Endothelial cell of hepatic sinusoid (primary cell): ENCODE data around the gene ZNF444.

ENCODE experiments used
- in situ Hi-C: cut with HindIII; loops from 2 replicates; pipeline ENCODE4 v1.10.0; 2017; ENCODE audit warnings: low sequenced_read_pairs

ZNF444 gene

GRCh38 chr19:56106397-56106849, 34.7 kb upstream of the ZNF444 start:
- in situ Hi-C loops: no loop called here

GRCh38 chr19:56106993-56107392, 34.1 kb upstream of the ZNF444 start:
- in situ Hi-C loops: no loop called here

DNA sequence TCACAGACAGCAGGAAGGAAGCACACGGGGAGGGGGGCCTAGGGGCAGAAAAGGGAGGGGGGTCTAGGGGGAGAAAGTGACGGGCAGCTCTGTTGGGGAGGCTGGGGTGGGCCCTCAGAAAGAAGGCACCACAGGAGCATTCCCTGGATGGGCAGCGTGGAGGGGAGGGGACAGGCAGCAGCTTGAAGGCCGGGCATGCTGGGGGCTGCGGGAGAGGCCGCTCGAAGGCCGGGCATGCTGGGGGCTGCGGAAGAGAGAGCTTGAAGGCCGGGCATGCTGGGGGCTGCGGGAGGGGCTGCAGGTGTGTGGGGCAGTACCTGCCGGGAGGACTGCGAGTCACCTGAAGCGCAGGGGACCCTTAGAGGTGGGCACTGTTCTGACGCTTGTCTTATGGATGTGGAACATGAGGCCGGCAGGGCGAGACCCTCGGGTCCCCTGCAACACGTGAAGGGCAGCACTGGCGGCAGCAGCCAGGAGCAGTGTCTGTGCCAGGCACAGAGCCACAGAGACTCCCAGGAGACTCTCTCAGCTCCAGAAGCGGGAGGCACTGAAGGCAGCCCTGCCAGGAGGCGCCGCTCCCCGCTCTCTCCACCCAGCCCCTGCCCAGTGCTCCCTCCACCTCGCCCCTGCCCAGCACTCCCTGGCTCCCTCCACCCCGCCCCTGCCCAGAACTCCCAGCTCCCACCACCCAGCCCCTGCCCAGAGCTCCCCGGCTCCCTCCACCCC, 33.3 kb upstream of the ZNF444 start:
- in situ Hi-C loops: no loop called here

- in situ Hi-C loops: no loop called here
Observed at GRCh38 chr19:56108447-56109195, 32.5 kb upstream of the ZNF444 start.

DNA sequence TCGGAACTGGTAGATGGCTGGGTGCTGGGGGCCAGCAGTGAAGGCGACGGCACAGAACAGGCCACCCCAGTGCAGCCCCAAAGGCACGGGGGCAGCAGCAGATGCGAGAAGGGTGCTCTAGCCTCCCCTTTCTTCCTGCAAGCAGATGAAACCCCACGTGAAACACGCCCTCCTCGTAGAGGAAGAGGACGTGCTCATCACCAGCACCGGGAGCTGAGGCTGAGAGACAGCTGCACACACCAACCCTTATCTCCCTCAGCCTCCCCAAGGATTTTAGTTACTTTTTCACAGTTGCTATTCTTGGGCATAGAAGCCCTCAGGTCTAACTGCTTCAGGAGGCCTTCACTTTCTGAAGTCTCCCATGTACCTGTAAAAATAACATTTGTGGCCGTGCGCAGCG, 31.9 kb upstream of the ZNF444 start:
- in situ Hi-C loops: no loop called here

GRCh38 chr19:56110515-56111448, 30.3 kb upstream of the ZNF444 start:
- in situ Hi-C loops: no loop called here

DNA sequence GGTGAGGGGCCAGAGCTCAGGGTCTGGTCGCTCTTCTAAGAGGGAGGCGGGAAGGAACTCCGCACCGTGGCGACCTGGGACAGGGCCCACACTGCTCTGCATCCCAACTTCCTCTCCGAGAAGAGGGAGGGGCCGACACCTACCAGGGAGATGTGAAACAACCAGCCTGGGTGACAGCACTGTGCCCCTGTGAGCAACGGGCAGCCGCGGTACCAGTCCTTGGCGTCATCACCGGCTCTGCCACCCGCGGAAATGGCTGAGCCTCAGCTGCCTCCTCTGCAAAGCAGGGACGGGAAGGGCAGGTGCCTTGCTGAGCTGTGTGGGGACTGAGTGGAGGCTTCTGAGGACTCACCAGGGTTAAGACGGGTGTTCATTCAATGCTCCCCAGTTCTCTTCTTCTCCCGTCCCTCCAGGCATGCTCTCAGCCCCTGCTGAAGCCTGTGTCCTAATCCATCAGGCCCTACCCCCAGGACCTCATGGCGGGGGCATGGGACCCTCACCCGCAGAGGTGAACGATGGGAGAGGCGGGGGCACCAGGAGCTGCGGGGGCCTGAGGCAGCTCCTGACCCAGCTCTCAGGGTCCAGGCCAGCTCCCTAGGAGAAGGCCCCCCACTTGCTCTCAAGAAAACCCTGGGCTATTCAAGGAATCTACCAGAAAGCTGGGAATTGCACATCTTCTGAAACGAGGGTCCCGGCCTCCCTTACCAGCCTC, 29.3 kb upstream of the ZNF444 start:
- in situ Hi-C loops: no loop called here

GRCh38 chr19:56112313-56112709, 28.8 kb upstream of the ZNF444 start:
- in situ Hi-C loops: no loop called here

DNA sequence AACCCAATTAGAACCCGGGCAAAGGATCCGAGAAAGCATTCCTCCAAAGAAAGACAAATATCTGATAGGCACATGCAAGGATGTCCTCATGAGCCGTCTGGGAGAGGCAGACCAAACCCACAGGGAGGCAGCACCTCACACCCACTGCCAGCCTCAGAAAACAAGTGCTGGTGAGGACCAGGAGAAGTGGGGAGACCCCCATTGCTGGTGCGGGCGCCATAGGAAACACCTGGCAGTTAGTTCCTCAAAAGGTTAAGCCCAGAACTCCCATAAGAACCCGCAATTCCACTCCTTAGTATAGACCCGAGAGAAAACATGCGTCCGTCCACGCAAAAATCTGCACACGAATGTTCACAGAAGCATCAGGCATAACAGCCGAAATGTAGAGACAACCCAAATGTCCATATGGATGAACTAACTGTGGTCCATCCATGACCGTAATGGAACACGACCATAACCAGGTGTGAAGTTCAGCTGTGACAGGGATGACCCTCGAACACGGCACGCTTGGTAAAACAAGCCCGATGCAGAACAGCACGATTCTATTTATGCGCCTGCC, 27.9 kb upstream of the ZNF444 start:
- in situ Hi-C loops: no loop called here

- in situ Hi-C loops: no loop called here
Observed at GRCh38 chr19:56114051-56114777, 26.9 kb upstream of the ZNF444 start.

GRCh38 chr19:56114778-56115110, 26.3 kb upstream of the ZNF444 start:
- in situ Hi-C loops: no loop called here

GRCh38 chr19:56115490-56115889, 25.6 kb upstream of the ZNF444 start:
- in situ Hi-C loops: no loop called here

GRCh38 chr19:56116606-56117005, 24.5 kb upstream of the ZNF444 start:
- in situ Hi-C loops: no loop called here

DNA sequence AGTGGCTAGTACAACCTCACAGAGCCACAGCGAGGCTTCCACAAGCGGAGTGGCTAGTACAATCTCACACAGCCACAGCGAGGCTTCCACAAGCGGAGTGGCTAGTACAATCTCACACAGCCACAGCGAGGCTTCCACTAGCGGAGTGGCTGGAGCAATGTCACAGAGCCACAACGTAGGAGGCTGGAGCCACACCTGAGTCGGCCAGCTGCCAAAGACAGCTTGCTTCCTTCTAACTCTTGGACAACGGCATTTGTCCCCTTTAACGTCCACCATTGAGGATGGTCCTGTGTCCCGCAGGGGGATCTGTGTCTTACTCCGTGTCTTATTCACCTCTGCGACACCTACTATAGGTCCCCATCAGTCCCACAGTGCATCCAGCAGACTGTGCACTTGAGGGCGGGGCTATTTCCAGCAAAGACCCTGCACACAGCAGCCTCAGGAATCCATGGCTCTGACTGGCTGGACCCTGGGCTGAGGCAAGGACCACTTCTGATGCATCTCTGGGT, 23.7 kb upstream of the ZNF444 start:
- in situ Hi-C loops: no loop called here

DNA sequence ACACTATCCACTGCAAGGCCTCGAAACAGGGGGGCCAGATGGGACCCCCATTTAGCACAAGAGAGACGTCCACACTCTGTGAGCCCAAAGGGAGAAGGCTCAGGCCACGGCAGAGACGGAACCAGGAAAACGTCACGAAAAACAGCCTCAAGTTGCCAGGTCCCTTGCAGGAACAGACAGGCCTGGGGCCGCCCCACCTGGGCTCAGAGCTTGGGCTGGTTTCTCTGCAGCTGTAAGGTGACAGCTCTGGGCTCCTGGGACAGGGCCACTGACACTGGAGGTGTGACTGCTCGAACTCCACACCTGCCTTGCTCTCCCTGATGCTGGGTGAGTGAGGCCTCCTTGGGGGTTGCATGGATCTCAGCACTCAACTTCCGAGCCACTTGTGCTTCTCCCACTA, 23.2 kb upstream of the ZNF444 start:
- in situ Hi-C loops: no loop called here

GRCh38 chr19:56118666-56119581, 22.2 kb upstream of the ZNF444 start:
- in situ Hi-C loops: no loop called here

GRCh38 chr19:56119582-56119978, 21.5 kb upstream of the ZNF444 start:
- in situ Hi-C loops: no loop called here

- in situ Hi-C loops: no loop called here
Observed at GRCh38 chr19:56120002-56120370, 21.1 kb upstream of the ZNF444 start.
